Immature natural killer cell (primary cell): ENCODE results near the gene PEBP1. TPM values are rescaled to one million over a fixed set of nuclear protein-coding genes. Genes with fewer than 3 reads are reported as not detected.
"Not testable (repeated sequence)": the region's sequence is repeated elsewhere in the genome, so short reads cannot be mapped to it uniquely, and the experiment has no call there.

Source experiments
- DNase-seq, 3 donors: peaks; one replicate each; pipeline ENCODE4 v3.0.0; 2022; ENCODE audit warnings: mixed read lengths in 1 of 3
- H3K27ac Mint-ChIP-seq, 6 donors: one replicate each; pipeline ENCODE4 v1.8.0; 2020; ENCODE audit warnings: mixed read lengths in 6 of 6, mild to moderate bottlenecking in 5 of 6, inconsistent platforms in 4 of 6, moderate library complexity in 3 of 6
- H3K27me3 Mint-ChIP-seq, 3 donors: one replicate each; pipeline ENCODE4 v1.8.0; 2020 to 2021; ENCODE audit warnings: low read depth in 3 of 3, mild to moderate bottlenecking in 3 of 3, mixed read lengths in 3 of 3, moderate library complexity in 3 of 3, inconsistent platforms in 1 of 3
- H3K36me3 Mint-ChIP-seq, 3 donors: one replicate each; pipeline ENCODE4 v1.8.0; 2020; ENCODE audit warnings: mixed read lengths in 3 of 3, inconsistent platforms in 2 of 3, mild to moderate bottlenecking in 2 of 3
- H3K4me1 Mint-ChIP-seq, 2 donors: one replicate each; pipeline ENCODE4 v1.8.0; 2020; ENCODE audit warnings: inconsistent platforms in 2 of 2, mild to moderate bottlenecking in 2 of 2, mixed read lengths in 2 of 2, moderate library complexity in 1 of 2
- H3K4me3 Mint-ChIP-seq, 5 donors: one replicate each; pipeline ENCODE4 v1.8.0; 2020; ENCODE audit warnings: mild to moderate bottlenecking in 5 of 5, mixed read lengths in 5 of 5, inconsistent platforms in 3 of 5, moderate library complexity in 3 of 5
- H3K9me3 Mint-ChIP-seq, 6 donors: one replicate each; pipeline ENCODE4 v1.8.0; 2020; ENCODE audit warnings: mild to moderate bottlenecking in 6 of 6, mixed read lengths in 6 of 6, inconsistent platforms in 4 of 6, moderate library complexity in 3 of 6
- polyA plus RNA-seq, 3 donors: library from polyadenylated mRNA; unstranded; fragments of 300-500 nt; fragmentation: Illumina TruSeq; gene quantifications; one replicate each; pipeline ENCODE4 v1.2.3, GENCODE V29; 2021

The PEBP1 gene
- polyA plus RNA-seq, 3 donors from 2014 or later = 145 to 163 (median 161) TPM

- Mint-ChIP-seq H3K27me3 (peaks cover 0 to 4% (median 0%) of the 10 kb centered on the region in 3 donors), H3K36me3 (no peaks in the 10 kb centered on the region), H3K9me3 (no peaks in the 10 kb centered on the region), H3K4me1 (peaks cover 8 to 11% of the 10 kb centered on the region in 2 donors), H3K27ac (no peak overlapping the region), H3K4me3 (no peak overlapping the region)
- no peak for DNase-seq
Measured at GRCh38 chr12:118119449-118119879, 16.5 kb upstream of the PEBP1 start.

GRCh38 chr12:118120579-118121363, 15.2 kb upstream of the PEBP1 start:
- H3K4me3 Mint-ChIP-seq = no peak overlapping the region
- peak overlapping the region in 4 of 6 donors; percentile 11 to 88 (median 46) for H3K27ac Mint-ChIP-seq
- no peaks in the 10 kb centered on the region for H3K36me3 Mint-ChIP-seq
- H3K4me1 Mint-ChIP-seq = peaks cover 8 to 11% of the 10 kb centered on the region in 2 donors
- H3K27me3 Mint-ChIP-seq = no peaks in the 10 kb centered on the region
- peak; percentile 37 to 57 (median 48) for DNase-seq
- no peaks in the 10 kb centered on the region for H3K9me3 Mint-ChIP-seq

GRCh38 chr12:118122264-118122663, 13.7 kb upstream of the PEBP1 start:
- H3K27me3 Mint-ChIP-seq = no peaks in the 10 kb centered on the region
- DNase-seq = no peak
- peaks cover 8 to 11% of the 10 kb centered on the region in 2 donors for H3K4me1 Mint-ChIP-seq
- H3K27ac Mint-ChIP-seq = no peak overlapping the region
- H3K9me3 Mint-ChIP-seq = no peaks in the 10 kb centered on the region
- no peaks in the 10 kb centered on the region for H3K36me3 Mint-ChIP-seq
- H3K4me3 Mint-ChIP-seq = no peak overlapping the region

- Mint-ChIP-seq H3K4me1 (peaks cover 8 to 11% of the 10 kb centered on the region in 2 donors), H3K9me3 (no peaks in the 10 kb centered on the region), H3K27ac (no peak overlapping the region), H3K4me3 (no peak overlapping the region), H3K27me3 (peaks cover 0 to 1% (median 0%) of the 10 kb centered on the region in 3 donors), H3K36me3 (no peaks in the 10 kb centered on the region)
- DNase-seq = no peak
Measured at GRCh38 chr12:118124333-118124874, 11.5 kb upstream of the PEBP1 start.

GRCh38 chr12:118125743-118126118, 10.2 kb upstream of the PEBP1 start:
- no peak for DNase-seq
- Mint-ChIP-seq H3K36me3 (no peaks in the 10 kb centered on the region), H3K27me3 (peaks cover 0 to 1% (median 0%) of the 10 kb centered on the region in 3 donors), H3K9me3 (no peaks in the 10 kb centered on the region), H3K4me3 (no peak overlapping the region), H3K27ac (no peak overlapping the region), H3K4me1 (peaks cover 3 to 4% of the 10 kb centered on the region in 2 donors)

- Mint-ChIP-seq H3K4me1 (no peaks in the 10 kb centered on the region), H3K36me3 (no peaks in the 10 kb centered on the region), H3K27ac (no peak overlapping the region), H3K4me3 (no peak overlapping the region), H3K27me3 (peaks cover 0 to 1% (median 0%) of the 10 kb centered on the region in 3 donors), H3K9me3 (no peaks in the 10 kb centered on the region)
- no peak for DNase-seq
Measured at GRCh38 chr12:118126119-118126757, 9.7 kb upstream of the PEBP1 start.

GRCh38 chr12:118127867-118128266, 8.1 kb upstream of the PEBP1 start:
- Mint-ChIP-seq H3K4me1 (no peaks in the 10 kb centered on the region), H3K27me3 (peaks cover 0 to 1% (median 0%) of the 10 kb centered on the region in 3 donors), H3K36me3 (no peaks in the 10 kb centered on the region), H3K4me3 (no peak overlapping the region), H3K27ac (no peak overlapping the region), H3K9me3 (no peaks in the 10 kb centered on the region)
- no peak for DNase-seq

GRCh38 chr12:118129436-118129835, 6.5 kb upstream of the PEBP1 start:
- H3K27me3 Mint-ChIP-seq, H3K4me1 Mint-ChIP-seq, H3K9me3 Mint-ChIP-seq, H3K4me3 Mint-ChIP-seq, H3K27ac Mint-ChIP-seq, DNase-seq, H3K36me3 Mint-ChIP-seq: not testable (repeated sequence)

GRCh38 chr12:118136559-118137003, 657 bp downstream of the PEBP1 start:
- H3K9me3 Mint-ChIP-seq = no peaks in the 10 kb centered on the region
- H3K27me3 Mint-ChIP-seq = peaks cover 0 to 6% (median 5%) of the 10 kb centered on the region in 3 donors
- peak overlapping the region; percentile 81 to 97 (median 91) for H3K4me3 Mint-ChIP-seq

GRCh38 chr12:118137148-118137678, 1.3 kb downstream of the PEBP1 start:
- peaks cover 2 to 17% (median 14%) of the 10 kb centered on the region in 3 donors for H3K36me3 Mint-ChIP-seq
- peak overlapping the region; percentile 81 to 97 (median 91) for H3K4me3 Mint-ChIP-seq
- no peak for DNase-seq
- peaks cover 0 to 6% (median 5%) of the 10 kb centered on the region in 3 donors for H3K27me3 Mint-ChIP-seq
- H3K9me3 Mint-ChIP-seq = no peaks in the 10 kb centered on the region
- peak overlapping the region in 4 of 6 donors; percentile 31 to 80 (median 53) for H3K27ac Mint-ChIP-seq
- peaks cover 18 to 28% of the 10 kb centered on the region in 2 donors for H3K4me1 Mint-ChIP-seq

More at GRCh38 chr12:118136559-118137003, 657 bp downstream of the PEBP1 start:
- DNase-seq = peak; percentile 9 to 25 (median 16)
- Mint-ChIP-seq H3K36me3 (peaks cover 0 to 14% (median 11%) of the 10 kb centered on the region in 3 donors), H3K27ac (peak overlapping the region in 4 of 6 donors; percentile 38 to 80 (median 68)), H3K4me1 (peaks cover 18 to 28% of the 10 kb centered on the region in 2 donors)

- Mint-ChIP-seq H3K27ac (no peak overlapping the region), H3K9me3 (no peaks in the 10 kb centered on the region), H3K36me3 (peaks cover 10 to 28% (median 18%) of the 10 kb centered on the region in 3 donors)
Measured at GRCh38 chr12:118140825-118141224, 4.9 kb downstream of the PEBP1 start.

GRCh38 chr12:118144499-118144898, 8.6 kb downstream of the PEBP1 start:
- H3K9me3 Mint-ChIP-seq = no peaks in the 10 kb centered on the region
- peaks cover 17 to 25% (median 25%) of the 10 kb centered on the region in 3 donors for H3K36me3 Mint-ChIP-seq
- H3K27ac Mint-ChIP-seq = peak overlapping the region in 2 of 6 donors; percentile 1 to 39
- no peaks in the 10 kb centered on the region for H3K4me1 Mint-ChIP-seq
- DNase-seq = no peak
- H3K27me3 Mint-ChIP-seq = peaks cover 7 to 14% (median 12%) of the 10 kb centered on the region in 3 donors
- no peak overlapping the region for H3K4me3 Mint-ChIP-seq

More at GRCh38 chr12:118140825-118141224, 4.9 kb downstream of the PEBP1 start:
- no peak for DNase-seq
- peaks cover 2 to 10% (median 5%) of the 10 kb centered on the region in 3 donors for H3K27me3 Mint-ChIP-seq
- H3K4me1 Mint-ChIP-seq = peaks cover 10 to 17% of the 10 kb centered on the region in 2 donors
- H3K4me3 Mint-ChIP-seq = no peak overlapping the region

- no peak for DNase-seq
- peaks cover 7 to 14% (median 12%) of the 10 kb centered on the region in 3 donors for H3K27me3 Mint-ChIP-seq
- H3K36me3 Mint-ChIP-seq = peaks cover 17 to 25% (median 23%) of the 10 kb centered on the region in 3 donors
- no peaks in the 10 kb centered on the region for H3K9me3 Mint-ChIP-seq
- peak overlapping the region in 3 of 6 donors; percentile 14 to 57 (median 39) for H3K27ac Mint-ChIP-seq
- no peaks in the 10 kb centered on the region for H3K4me1 Mint-ChIP-seq
- H3K4me3 Mint-ChIP-seq = no peak overlapping the region
Measured at GRCh38 chr12:118145113-118145797, 9.3 kb downstream of the PEBP1 start.
